ENCODE measurements around the gene SMG7.

The SMG7 gene

GRCh38 chr1:183480971-183481441 is 8.7 kb downstream of the SMG7 start:
- H3K4me3 ChIP-seq (ENCODE audit: low read depth, low read length) = no peak overlapping the region
- TF ChIP-seq CTCF (IDR thresholded peaks at IDR 0.05; ENCODE audit: low read depth, low read length, missing control alignments) = no peak
- in situ Hi-C loops (cut with HindIII; ENCODE audit: low pct_ligation_motif_present, low sequenced_read_pairs) = no loop called here
- no peaks in the 10 kb centered on the region for H3K27me3 ChIP-seq (replicated peaks)
- H3K36me3 ChIP-seq (replicated peaks) = no peaks in the 10 kb centered on the region
- DNase-seq = no peak
- no peak overlapping the region for H3K27ac ChIP-seq

GRCh38 chr1:183483224-183483623 is 10.9 kb downstream of the SMG7 start:
- Histone ChIP-seq H3K27me3 (replicated peaks) (no peaks in the 10 kb centered on the region), H3K27ac (no peak overlapping the region), H3K4me3 (ENCODE audit: low read depth, low read length) (no peak overlapping the region), H3K36me3 (replicated peaks) (no peaks in the 10 kb centered on the region)
- no peak for DNase-seq
- in situ Hi-C loops (cut with HindIII; ENCODE audit: low pct_ligation_motif_present, low sequenced_read_pairs) = no loop called here
- TF ChIP-seq CTCF (IDR thresholded peaks at IDR 0.05; ENCODE audit: low read depth, low read length, missing control alignments) = no peak

- Histone ChIP-seq H3K27ac (no peak overlapping the region), H3K4me3 (ENCODE audit: low read depth, low read length) (no peak overlapping the region), H3K36me3 (replicated peaks) (no peaks in the 10 kb centered on the region), H3K27me3 (replicated peaks) (no peaks in the 10 kb centered on the region)
- in situ Hi-C loops (cut with HindIII; ENCODE audit: low pct_ligation_motif_present, low sequenced_read_pairs) = no loop called here
- DNase-seq = no peak
- no peak for TF ChIP-seq CTCF (IDR thresholded peaks at IDR 0.05; ENCODE audit: low read depth, low read length, missing control alignments)
These were observed 12.0 kb downstream of the SMG7 start for GRCh38 chr1:183484254-183484653.

- Histone ChIP-seq H3K36me3 (replicated peaks) (no peaks in the 10 kb centered on the region), H3K27ac (no peak overlapping the region), H3K27me3 (replicated peaks) (no peaks in the 10 kb centered on the region), H3K4me3 (ENCODE audit: low read depth, low read length) (no peak overlapping the region)
- no peak for DNase-seq
- TF ChIP-seq CTCF (IDR thresholded peaks at IDR 0.05; ENCODE audit: low read depth, low read length, missing control alignments) = no peak
- in situ Hi-C loops (cut with HindIII; ENCODE audit: low pct_ligation_motif_present, low sequenced_read_pairs) = no loop called here
These were observed 12.6 kb downstream of the SMG7 start for GRCh38 chr1:183484851-183485250.

GRCh38 chr1:183487674-183488442 is 15.6 kb downstream of the SMG7 start:
- Histone ChIP-seq H3K36me3 (replicated peaks) (no peaks in the 10 kb centered on the region), H3K27ac (no peak overlapping the region), H3K4me3 (ENCODE audit: low read depth, low read length) (no peak overlapping the region), H3K27me3 (replicated peaks) (no peaks in the 10 kb centered on the region)
- in situ Hi-C loops (cut with HindIII; ENCODE audit: low pct_ligation_motif_present, low sequenced_read_pairs) = no loop called here
- no peak for DNase-seq
- TF ChIP-seq CTCF (IDR thresholded peaks at IDR 0.05; ENCODE audit: low read depth, low read length, missing control alignments) = no peak

GRCh38 chr1:183490932-183491331 is 18.6 kb downstream of the SMG7 start:
- Histone ChIP-seq H3K27me3 (replicated peaks) (no peaks in the 10 kb centered on the region), H3K27ac (no peak overlapping the region), H3K4me3 (ENCODE audit: low read depth, low read length) (no peak overlapping the region), H3K36me3 (replicated peaks) (no peaks in the 10 kb centered on the region)
- TF ChIP-seq CTCF (IDR thresholded peaks at IDR 0.05; ENCODE audit: low read depth, low read length, missing control alignments) = no peak
- no peak for DNase-seq
- in situ Hi-C loops (cut with HindIII; ENCODE audit: low pct_ligation_motif_present, low sequenced_read_pairs) = no loop called here

Data from brain microvascular endothelial cell (primary cell).